HEK293 (cell line): ENCODE results near the gene SEC24B.

Source experiments
- RBAK ChIP-seq: fragments of 450-650 bp; formaldehyde crosslinking; IDR thresholded peaks from 2 replicates; pipeline ENCODE4 v1.5.1; 2016; ENCODE audit warnings: missing biosample characterization, missing genetic modification characterization
- ZBTB21 ChIP-seq: fragments of 450-650 bp; formaldehyde crosslinking; IDR thresholded peaks from 2 replicates; pipeline ENCODE4 v1.5.1; 2017; ENCODE audit warnings: missing biosample characterization, missing genetic modification characterization
- ZNF292 ChIP-seq: fragments of 450-650 bp; formaldehyde crosslinking; IDR thresholded peaks from 2 replicates; pipeline ENCODE4 v1.5.1; 2016; ENCODE audit warnings: low read depth, missing biosample characterization, missing genetic modification characterization, borderline replicate concordance
- ZNF561 ChIP-seq: fragments of 450-650 bp; IDR thresholded peaks from 2 replicates; pipeline ENCODE4 v1.5.1; 2018; ENCODE audit warnings: missing biosample characterization, missing genetic modification characterization, borderline replicate concordance
- ZNF629 ChIP-seq: fragments of 450-650 bp; formaldehyde crosslinking; IDR thresholded peaks from 2 replicates; pipeline ENCODE4 v1.5.1; 2017; ENCODE audit warnings: missing biosample characterization, missing genetic modification characterization
- ZNF777 ChIP-seq: fragments of 450-650 bp; formaldehyde crosslinking; IDR thresholded peaks from 2 replicates; pipeline ENCODE4 v1.5.1; 2017; ENCODE audit warnings: missing biosample characterization, missing genetic modification characterization, borderline replicate concordance
- TF ChIP-seq, protein P1 (sequence below): fragments of 450-650 bp; formaldehyde crosslinking; IDR thresholded peaks from 2 replicates; pipeline ENCODE4 v1.5.1; 2016; ENCODE audit warnings: missing biosample characterization, missing genetic modification characterization
- TF ChIP-seq, protein P2 (sequence below): fragments of 450-650 bp; formaldehyde crosslinking; IDR thresholded peaks from 2 replicates; pipeline ENCODE4 v1.5.1; 2017; ENCODE audit warnings: missing biosample characterization, mild to moderate bottlenecking, missing genetic modification characterization, moderate library complexity
- TF ChIP-seq, protein P3 (sequence below): fragments of 450-650 bp; formaldehyde crosslinking; IDR thresholded peaks from 2 replicates; pipeline ENCODE4 v1.5.1; 2016; ENCODE audit warnings: missing biosample characterization, missing genetic modification characterization, low read depth

DNA sequence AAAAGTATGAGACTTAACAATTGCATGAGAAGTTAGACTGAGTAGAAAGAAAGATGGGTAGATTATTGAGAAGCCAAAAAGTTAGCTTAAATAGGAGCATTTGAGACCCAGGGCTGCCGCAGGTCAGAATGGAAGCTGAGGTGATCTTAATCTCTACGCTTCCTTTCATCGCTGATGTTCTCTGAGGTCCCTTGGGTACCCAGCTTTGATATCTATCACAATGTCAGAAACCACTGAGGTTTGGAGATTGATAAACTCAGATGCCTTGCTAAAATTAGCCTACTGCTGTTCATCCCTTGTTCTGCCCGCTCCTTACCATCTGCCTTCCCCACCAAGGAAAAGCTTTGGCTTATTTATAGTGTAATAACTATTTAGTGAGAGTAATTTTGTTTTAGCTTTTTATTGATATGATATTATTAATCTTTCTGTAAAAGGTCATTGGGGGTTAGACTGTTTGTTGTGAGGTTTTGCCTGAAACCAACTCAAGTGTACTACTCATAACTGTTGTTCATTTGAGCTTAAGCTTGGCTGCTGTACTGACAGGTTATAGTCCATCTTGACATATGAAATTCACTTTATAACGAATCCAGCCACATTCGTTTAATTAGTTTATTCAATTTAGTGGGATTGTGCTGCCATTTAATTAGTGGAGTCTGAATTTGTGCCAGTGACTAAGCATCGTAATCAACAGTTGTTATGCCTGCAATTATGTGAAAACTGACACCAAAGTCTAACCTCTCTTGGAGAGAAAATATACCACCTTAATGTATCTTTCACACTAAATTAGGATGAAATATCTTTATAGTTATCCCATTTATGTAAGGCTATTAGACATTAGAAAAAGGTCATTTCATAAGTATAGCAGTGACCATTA lies 141.6 kb downstream of the SEC24B start:
- TF ChIP-seq, protein P1, sequence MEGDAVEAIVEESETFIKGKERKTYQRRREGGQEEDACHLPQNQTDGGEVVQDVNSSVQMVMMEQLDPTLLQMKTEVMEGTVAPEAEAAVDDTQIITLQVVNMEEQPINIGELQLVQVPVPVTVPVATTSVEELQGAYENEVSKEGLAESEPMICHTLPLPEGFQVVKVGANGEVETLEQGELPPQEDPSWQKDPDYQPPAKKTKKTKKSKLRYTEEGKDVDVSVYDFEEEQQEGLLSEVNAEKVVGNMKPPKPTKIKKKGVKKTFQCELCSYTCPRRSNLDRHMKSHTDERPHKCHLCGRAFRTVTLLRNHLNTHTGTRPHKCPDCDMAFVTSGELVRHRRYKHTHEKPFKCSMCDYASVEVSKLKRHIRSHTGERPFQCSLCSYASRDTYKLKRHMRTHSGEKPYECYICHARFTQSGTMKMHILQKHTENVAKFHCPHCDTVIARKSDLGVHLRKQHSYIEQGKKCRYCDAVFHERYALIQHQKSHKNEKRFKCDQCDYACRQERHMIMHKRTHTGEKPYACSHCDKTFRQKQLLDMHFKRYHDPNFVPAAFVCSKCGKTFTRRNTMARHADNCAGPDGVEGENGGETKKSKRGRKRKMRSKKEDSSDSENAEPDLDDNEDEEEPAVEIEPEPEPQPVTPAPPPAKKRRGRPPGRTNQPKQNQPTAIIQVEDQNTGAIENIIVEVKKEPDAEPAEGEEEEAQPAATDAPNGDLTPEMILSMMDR (tag by site-specific recombination): no peak
- TF ChIP-seq, protein P2, sequence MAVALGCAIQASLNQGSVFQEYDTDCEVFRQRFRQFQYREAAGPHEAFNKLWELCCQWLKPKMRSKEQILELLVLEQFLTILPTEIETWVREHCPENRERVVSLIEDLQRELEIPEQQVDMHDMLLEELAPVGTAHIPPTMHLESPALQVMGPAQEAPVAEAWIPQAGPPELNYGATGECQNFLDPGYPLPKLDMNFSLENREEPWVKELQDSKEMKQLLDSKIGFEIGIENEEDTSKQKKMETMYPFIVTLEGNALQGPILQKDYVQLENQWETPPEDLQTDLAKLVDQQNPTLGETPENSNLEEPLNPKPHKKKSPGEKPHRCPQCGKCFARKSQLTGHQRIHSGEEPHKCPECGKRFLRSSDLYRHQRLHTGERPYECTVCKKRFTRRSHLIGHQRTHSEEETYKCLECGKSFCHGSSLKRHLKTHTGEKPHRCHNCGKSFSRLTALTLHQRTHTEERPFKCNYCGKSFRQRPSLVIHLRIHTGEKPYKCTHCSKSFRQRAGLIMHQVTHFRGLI (tag by site-specific recombination): no peak
- no peak for TF ChIP-seq ZNF777 (tag by site-specific recombination)
- TF ChIP-seq, protein P3, sequence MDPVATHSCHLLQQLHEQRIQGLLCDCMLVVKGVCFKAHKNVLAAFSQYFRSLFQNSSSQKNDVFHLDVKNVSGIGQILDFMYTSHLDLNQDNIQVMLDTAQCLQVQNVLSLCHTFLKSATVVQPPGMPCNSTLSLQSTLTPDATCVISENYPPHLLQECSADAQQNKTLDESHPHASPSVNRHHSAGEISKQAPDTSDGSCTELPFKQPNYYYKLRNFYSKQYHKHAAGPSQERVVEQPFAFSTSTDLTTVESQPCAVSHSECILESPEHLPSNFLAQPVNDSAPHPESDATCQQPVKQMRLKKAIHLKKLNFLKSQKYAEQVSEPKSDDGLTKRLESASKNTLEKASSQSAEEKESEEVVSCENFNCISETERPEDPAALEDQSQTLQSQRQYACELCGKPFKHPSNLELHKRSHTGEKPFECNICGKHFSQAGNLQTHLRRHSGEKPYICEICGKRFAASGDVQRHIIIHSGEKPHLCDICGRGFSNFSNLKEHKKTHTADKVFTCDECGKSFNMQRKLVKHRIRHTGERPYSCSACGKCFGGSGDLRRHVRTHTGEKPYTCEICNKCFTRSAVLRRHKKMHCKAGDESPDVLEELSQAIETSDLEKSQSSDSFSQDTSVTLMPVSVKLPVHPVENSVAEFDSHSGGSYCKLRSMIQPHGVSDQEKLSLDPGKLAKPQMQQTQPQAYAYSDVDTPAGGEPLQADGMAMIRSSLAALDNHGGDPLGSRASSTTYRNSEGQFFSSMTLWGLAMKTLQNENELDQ (tag by site-specific recombination): no peak
- TF ChIP-seq RBAK (tag by site-specific recombination): no peak
- no peak for TF ChIP-seq ZNF629 (tag by site-specific recombination)
- TF ChIP-seq ZNF292 (tag by site-specific recombination): no peak
- no peak for TF ChIP-seq ZBTB21 (tag by site-specific recombination)
- TF ChIP-seq ZNF561 (tag by site-specific recombination): no peak
